GM12874 (cell line): ENCODE data around the gene CD28.

Source experiments
- CTCF ChIP-seq: IDR thresholded peaks from 2 replicates; pipeline ENCODE4 v1.5.1; 2011; ENCODE audit warnings: low read depth, mild to moderate bottlenecking, control low read depth, low read length, moderate library complexity; ENCODE audit not compliant: insufficient read depth

The CD28 gene

GRCh38 chr2:203730883-203731282, 24.4 kb downstream of the CD28 start:
- TF ChIP-seq CTCF = no peak

- no peak for TF ChIP-seq CTCF
Measured at GRCh38 chr2:203732092-203732952, 25.9 kb downstream of the CD28 start.

- no peak for TF ChIP-seq CTCF
Measured at GRCh38 chr2:203732953-203733510, 26.6 kb downstream of the CD28 start.

- no peak for TF ChIP-seq CTCF
Measured at GRCh38 chr2:203733684-203734083, 27.2 kb downstream of the CD28 start.

GRCh38 chr2:203734276-203734983, 28.0 kb downstream of the CD28 start:
- no peak for TF ChIP-seq CTCF

GRCh38 chr2:203737360-203737759, 30.9 kb downstream of the CD28 start:
- no peak for TF ChIP-seq CTCF

GRCh38 chr2:203739351-203739750, 32.9 kb downstream of the CD28 start:
- no peak for TF ChIP-seq CTCF
